HL-60 (cell line): ENCODE measurements around the gene ATP8B3.

Source experiments
- DNase-seq, 2 experiments: peaks; one replicate each; pipeline ENCODE4 v3.0.0-alpha.2; 2010 to 2020; ENCODE audit warnings: low read depth in 1 of 2, low spot score in 1 of 2
- H3K27ac ChIP-seq: fragments of 250-450 bp; sonication (Bioruptor Pico); replicated peaks from 2 replicates; pipeline ENCODE4 v1.5.1; 2020; ENCODE audit warnings: mild to moderate bottlenecking, moderate library complexity
- H3K27me3 ChIP-seq: fragments of 250-450 bp; sonication (Bioruptor Pico); 2 replicates; pipeline ENCODE4 v1.5.1; 2021; ENCODE audit warnings: mild to moderate bottlenecking, moderate library complexity; ENCODE audit not compliant: insufficient read depth, poor library complexity, severe bottlenecking
- H3K4me3 ChIP-seq: replicated peaks from 2 replicates; pipeline ENCODE4 v1.5.1; 2011; ENCODE audit warnings: mild to moderate bottlenecking, control low read depth, low read length; ENCODE audit not compliant: insufficient read depth
- GABPA ChIP-seq: IDR thresholded peaks from 2 replicates; pipeline ENCODE4 v1.6.1; 2012; ENCODE audit warnings: low read depth
- POLR2AphosphoS5 ChIP-seq: IDR thresholded peaks from 2 replicates; pipeline ENCODE4 v1.6.1; 2012; ENCODE audit warnings: low read depth
- SPI1 ChIP-seq: IDR thresholded peaks from 2 replicates; pipeline ENCODE4 v1.6.1; 2012; ENCODE audit warnings: low read depth, mild to moderate bottlenecking, borderline replicate concordance
- TF ChIP-seq, protein P1 (sequence below): IDR thresholded peaks from 2 replicates; pipeline ENCODE4 v1.6.1; 2012; ENCODE audit warnings: low read depth; ENCODE audit not compliant: insufficient replicate concordance
- TF ChIP-seq, protein P2 (sequence below): IDR thresholded peaks from one replicate; pipeline ENCODE4 v1.5.1; 2011; ENCODE audit warnings: low read length, control low read depth, inconsistent platforms; ENCODE audit not compliant: insufficient read depth

ATP8B3 gene

DNA sequence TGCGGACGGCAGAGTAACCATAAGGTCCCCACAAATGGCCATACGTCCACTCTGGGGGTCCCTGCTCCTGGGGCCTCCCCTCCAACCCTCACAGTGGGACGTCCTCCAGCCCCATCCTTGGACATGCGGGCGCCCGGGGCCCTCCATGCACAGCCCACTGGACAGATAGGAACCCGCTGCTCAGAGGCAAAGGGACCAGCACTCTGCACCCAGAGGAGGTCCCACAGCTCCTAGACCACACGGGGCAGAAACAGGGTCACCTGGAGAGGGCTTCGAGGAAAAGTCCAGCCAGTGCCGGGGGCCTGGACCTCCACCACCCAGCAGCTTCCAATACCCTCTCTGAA is 25.1 kb upstream of the ATP8B3 start:
- no peaks in the 10 kb centered on the region for H3K27me3 ChIP-seq
- no peak overlapping the region for H3K4me3 ChIP-seq
- DNase-seq = no peak
- no peak overlapping the region for H3K27ac ChIP-seq
- TF ChIP-seq, protein P1, sequence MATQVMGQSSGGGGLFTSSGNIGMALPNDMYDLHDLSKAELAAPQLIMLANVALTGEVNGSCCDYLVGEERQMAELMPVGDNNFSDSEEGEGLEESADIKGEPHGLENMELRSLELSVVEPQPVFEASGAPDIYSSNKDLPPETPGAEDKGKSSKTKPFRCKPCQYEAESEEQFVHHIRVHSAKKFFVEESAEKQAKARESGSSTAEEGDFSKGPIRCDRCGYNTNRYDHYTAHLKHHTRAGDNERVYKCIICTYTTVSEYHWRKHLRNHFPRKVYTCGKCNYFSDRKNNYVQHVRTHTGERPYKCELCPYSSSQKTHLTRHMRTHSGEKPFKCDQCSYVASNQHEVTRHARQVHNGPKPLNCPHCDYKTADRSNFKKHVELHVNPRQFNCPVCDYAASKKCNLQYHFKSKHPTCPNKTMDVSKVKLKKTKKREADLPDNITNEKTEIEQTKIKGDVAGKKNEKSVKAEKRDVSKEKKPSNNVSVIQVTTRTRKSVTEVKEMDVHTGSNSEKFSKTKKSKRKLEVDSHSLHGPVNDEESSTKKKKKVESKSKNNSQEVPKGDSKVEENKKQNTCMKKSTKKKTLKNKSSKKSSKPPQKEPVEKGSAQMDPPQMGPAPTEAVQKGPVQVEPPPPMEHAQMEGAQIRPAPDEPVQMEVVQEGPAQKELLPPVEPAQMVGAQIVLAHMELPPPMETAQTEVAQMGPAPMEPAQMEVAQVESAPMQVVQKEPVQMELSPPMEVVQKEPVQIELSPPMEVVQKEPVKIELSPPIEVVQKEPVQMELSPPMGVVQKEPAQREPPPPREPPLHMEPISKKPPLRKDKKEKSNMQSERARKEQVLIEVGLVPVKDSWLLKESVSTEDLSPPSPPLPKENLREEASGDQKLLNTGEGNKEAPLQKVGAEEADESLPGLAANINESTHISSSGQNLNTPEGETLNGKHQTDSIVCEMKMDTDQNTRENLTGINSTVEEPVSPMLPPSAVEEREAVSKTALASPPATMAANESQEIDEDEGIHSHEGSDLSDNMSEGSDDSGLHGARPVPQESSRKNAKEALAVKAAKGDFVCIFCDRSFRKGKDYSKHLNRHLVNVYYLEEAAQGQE = no peak
- TF ChIP-seq POLR2AphosphoS5 (no peak), GABPA (no peak), SPI1 (no peak)
- TF ChIP-seq, protein P2, sequence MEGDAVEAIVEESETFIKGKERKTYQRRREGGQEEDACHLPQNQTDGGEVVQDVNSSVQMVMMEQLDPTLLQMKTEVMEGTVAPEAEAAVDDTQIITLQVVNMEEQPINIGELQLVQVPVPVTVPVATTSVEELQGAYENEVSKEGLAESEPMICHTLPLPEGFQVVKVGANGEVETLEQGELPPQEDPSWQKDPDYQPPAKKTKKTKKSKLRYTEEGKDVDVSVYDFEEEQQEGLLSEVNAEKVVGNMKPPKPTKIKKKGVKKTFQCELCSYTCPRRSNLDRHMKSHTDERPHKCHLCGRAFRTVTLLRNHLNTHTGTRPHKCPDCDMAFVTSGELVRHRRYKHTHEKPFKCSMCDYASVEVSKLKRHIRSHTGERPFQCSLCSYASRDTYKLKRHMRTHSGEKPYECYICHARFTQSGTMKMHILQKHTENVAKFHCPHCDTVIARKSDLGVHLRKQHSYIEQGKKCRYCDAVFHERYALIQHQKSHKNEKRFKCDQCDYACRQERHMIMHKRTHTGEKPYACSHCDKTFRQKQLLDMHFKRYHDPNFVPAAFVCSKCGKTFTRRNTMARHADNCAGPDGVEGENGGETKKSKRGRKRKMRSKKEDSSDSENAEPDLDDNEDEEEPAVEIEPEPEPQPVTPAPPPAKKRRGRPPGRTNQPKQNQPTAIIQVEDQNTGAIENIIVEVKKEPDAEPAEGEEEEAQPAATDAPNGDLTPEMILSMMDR = no peak

- H3K4me3 ChIP-seq = no peak overlapping the region
- no peak for TF ChIP-seq SPI1
- TF ChIP-seq, protein P2 = no peak
- TF ChIP-seq, protein P1 = no peak
- TF ChIP-seq POLR2AphosphoS5 = no peak
- TF ChIP-seq GABPA = no peak
- DNase-seq = no peak
- no peaks in the 10 kb centered on the region for H3K27me3 ChIP-seq
- H3K27ac ChIP-seq = no peak overlapping the region
These were observed 24.6 kb upstream of the ATP8B3 start for GRCh38 chr19:1836458-1837221.

DNA sequence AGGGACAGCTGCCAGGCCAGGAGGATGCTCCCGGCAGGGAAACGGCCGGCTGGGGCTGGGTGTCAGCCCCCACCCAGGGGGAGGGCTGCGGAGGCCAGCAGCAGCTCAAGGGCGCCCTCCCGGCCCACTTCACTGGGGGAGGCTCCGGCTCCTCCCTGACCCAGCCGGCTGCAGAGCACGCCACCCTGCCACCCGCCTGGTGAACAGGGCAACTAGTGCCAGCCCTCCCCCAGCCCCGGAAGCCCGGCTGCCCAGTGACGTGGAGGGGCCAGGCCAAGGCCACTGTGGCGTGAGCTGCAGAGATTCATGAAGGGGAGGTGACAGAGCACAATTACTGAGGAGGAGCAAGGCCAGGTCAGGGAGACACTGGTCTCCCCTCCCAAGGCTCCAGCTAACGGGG is 21.5 kb upstream of the ATP8B3 start:
- H3K4me3 ChIP-seq = no peak overlapping the region
- TF ChIP-seq SPI1 (no peak), GABPA (no peak), POLR2AphosphoS5 (no peak)
- TF ChIP-seq, protein P2 = no peak
- TF ChIP-seq, protein P1 = no peak
- H3K27me3 ChIP-seq = no peaks in the 10 kb centered on the region
- no peak overlapping the region for H3K27ac ChIP-seq
- no peak for DNase-seq
